Body of pancreas (tissue), 4 donors: ENCODE data around the gene DNAJB5.

ENCODE experiments used
- POLR2A ChIP-seq, 3 donors: fragments of 450-650 bp; IDR thresholded peaks; one replicate each; pipeline ENCODE4 v1.6.1; 2016; ENCODE audit warnings: antibody characterized with exemption in 3 of 3, mild to moderate bottlenecking in 2 of 3
- TF ChIP-seq, protein P1 (sequence below), 7 experiments: fragments of 450-650 bp in 4 of 7; fragments of 200-600 bp in 3 of 7; sonication (generic) in 3 of 7; IDR thresholded peaks; one replicate each; pipeline ENCODE4 v1.5.1; 2016 to 2019; ENCODE audit warnings: antibody characterized with exemption in 7 of 7

DNA sequence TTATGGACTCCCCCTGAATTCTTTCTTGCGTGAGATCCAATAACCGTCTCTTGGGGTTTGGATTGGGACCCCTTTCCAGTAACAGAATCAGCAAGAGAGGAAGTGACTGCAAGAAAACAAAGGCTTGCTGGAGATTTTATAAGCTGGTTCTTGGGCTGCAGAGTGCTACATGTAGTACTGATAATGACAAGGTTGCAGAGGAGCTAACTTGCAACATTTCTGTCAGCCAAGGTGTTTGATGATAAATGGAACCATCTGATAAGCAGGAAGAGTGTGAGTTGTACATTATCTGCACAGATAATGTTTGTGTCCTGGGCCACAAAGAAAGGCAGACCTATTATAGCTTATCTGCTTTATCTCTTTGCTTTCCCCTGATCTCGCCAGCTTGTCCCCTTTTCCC is 37.1 kb downstream of the DNAJB5 start:
- TF ChIP-seq, protein P1, sequence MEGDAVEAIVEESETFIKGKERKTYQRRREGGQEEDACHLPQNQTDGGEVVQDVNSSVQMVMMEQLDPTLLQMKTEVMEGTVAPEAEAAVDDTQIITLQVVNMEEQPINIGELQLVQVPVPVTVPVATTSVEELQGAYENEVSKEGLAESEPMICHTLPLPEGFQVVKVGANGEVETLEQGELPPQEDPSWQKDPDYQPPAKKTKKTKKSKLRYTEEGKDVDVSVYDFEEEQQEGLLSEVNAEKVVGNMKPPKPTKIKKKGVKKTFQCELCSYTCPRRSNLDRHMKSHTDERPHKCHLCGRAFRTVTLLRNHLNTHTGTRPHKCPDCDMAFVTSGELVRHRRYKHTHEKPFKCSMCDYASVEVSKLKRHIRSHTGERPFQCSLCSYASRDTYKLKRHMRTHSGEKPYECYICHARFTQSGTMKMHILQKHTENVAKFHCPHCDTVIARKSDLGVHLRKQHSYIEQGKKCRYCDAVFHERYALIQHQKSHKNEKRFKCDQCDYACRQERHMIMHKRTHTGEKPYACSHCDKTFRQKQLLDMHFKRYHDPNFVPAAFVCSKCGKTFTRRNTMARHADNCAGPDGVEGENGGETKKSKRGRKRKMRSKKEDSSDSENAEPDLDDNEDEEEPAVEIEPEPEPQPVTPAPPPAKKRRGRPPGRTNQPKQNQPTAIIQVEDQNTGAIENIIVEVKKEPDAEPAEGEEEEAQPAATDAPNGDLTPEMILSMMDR (IDR thresholded peaks at IDR 0.05) = no peak
- no peak for TF ChIP-seq POLR2A (IDR thresholded peaks at IDR 0.05)
